Putamen (tissue), 1 donor: ENCODE results near the gene POLR1G.

Source experiments
- DNase-seq: peaks from one replicate; pipeline ENCODE4 v3.0.0-alpha.2; 2016; ENCODE audit warnings: low spot score

POLR1G gene

GRCh38 chr19:45406226-45407090, at the start of gene POLR1G:
TSS of gene POLR1G (plus strand) at chr19:45406644. CDS start at chr19:45406697, 53 bp downstream.
- DNase-seq = peak; percentile 89

GRCh38 chr19:45356760-45357444, 49.5 kb upstream of the POLR1G start:
- DNase-seq = no peak

GRCh38 chr19:45357445-45357783, 49.0 kb upstream of the POLR1G start:
- DNase-seq = no peak

- DNase-seq = no peak
Measured at GRCh38 chr19:45358213-45358792, 48.1 kb upstream of the POLR1G start.

- DNase-seq = no peak
Measured at GRCh38 chr19:45361608-45362007, 44.8 kb upstream of the POLR1G start.

GRCh38 chr19:45362291-45362690, 44.2 kb upstream of the POLR1G start:
- no peak for DNase-seq

- DNase-seq = no peak
Measured at GRCh38 chr19:45363861-45364459, 42.5 kb upstream of the POLR1G start.

GRCh38 chr19:45364696-45365095, 41.7 kb upstream of the POLR1G start:
- no peak for DNase-seq

GRCh38 chr19:45368127-45368526, 38.3 kb upstream of the POLR1G start:
- no peak for DNase-seq

GRCh38 chr19:45368737-45369340, 37.6 kb upstream of the POLR1G start:
- no peak for DNase-seq

- DNase-seq = peak; percentile 98
Measured at GRCh38 chr19:45370410-45371204, 35.8 kb upstream of the POLR1G start, which contains the start of gene ERCC2. TSS of gene ERCC2 (minus strand) at chr19:45370573. CDS start at chr19:45370540, 33 bp downstream.

GRCh38 chr19:45376045-45376724, 30.3 kb upstream of the POLR1G start:
- no peak for DNase-seq

- peak; percentile 66 for DNase-seq
Measured at GRCh38 chr19:45380107-45380506, 26.3 kb upstream of the POLR1G start.

- no peak for DNase-seq
Measured at GRCh38 chr19:45382426-45382825, 24.0 kb upstream of the POLR1G start.

- no peak for DNase-seq
Measured at GRCh38 chr19:45385392-45386221, 20.8 kb upstream of the POLR1G start.

- DNase-seq = no peak
Measured at GRCh38 chr19:45391346-45391745, 15.1 kb upstream of the POLR1G start.

- no peak for DNase-seq
Measured at GRCh38 chr19:45391871-45392665, 14.4 kb upstream of the POLR1G start.

- DNase-seq = no peak
Measured at GRCh38 chr19:45395821-45396617, 10.4 kb upstream of the POLR1G start.
